Neural cell (in vitro differentiated cells): Measurements from ENCODE around the gene CCL2. TPM values are rescaled to one million over a fixed set of nuclear protein-coding genes. Genes with fewer than 3 reads are reported as not detected.

Source experiments
- H2AFZ ChIP-seq: fragments of 200-600, 300-800 bp; sonication (generic), shearing (Covaris generic); 2 replicates; pipeline ENCODE4 v1.6.0; 2014; ENCODE audit warnings: low read depth, mild to moderate bottlenecking, antibody characterized with exemption, low read length, moderate library complexity
- H3F3A ChIP-seq: fragments of 200-600 bp; shearing (Covaris generic); 2 replicates; pipeline ENCODE4 v1.6.1; 2016; ENCODE audit warnings: mild to moderate bottlenecking, moderate library complexity, mixed read lengths, antibody characterized with exemption, low read length; ENCODE audit not compliant: insufficient read depth, poor library complexity, severe bottlenecking
- H3K27ac ChIP-seq: fragments of 200-600, 300-800 bp; sonication (generic), shearing (Covaris generic); 2 replicates; pipeline ENCODE4 v1.5.1; 2014; ENCODE audit warnings: mild to moderate bottlenecking, low read length, moderate library complexity
- H3K27me3 ChIP-seq: fragments of 300-800, 200-600 bp; sonication (generic), shearing (Covaris generic); 2 replicates; pipeline ENCODE4 v1.6.0; 2014; ENCODE audit warnings: mild to moderate bottlenecking, low read depth, low read length, moderate library complexity; ENCODE audit not compliant: insufficient read depth
- H3K36me3 ChIP-seq: fragments of 300-800, 200-600 bp; sonication (generic), shearing (Covaris generic); 2 replicates; pipeline ENCODE4 v1.5.1; 2014; ENCODE audit warnings: mild to moderate bottlenecking, antibody characterized with exemption, low read length, moderate library complexity; ENCODE audit not compliant: insufficient read depth
- H3K4me2 ChIP-seq: fragments of 300-800, 200-600 bp; sonication (generic), shearing (Covaris generic); 2 replicates; pipeline ENCODE4 v1.6.0; 2014; ENCODE audit warnings: mild to moderate bottlenecking, low read length
- H3K4me3 ChIP-seq: fragments of 300-800, 200-600 bp; sonication (generic), shearing (Covaris generic); 2 replicates; pipeline ENCODE4 v1.5.1; 2014; ENCODE audit warnings: mild to moderate bottlenecking, low read length, moderate library complexity
- H3K79me2 ChIP-seq: fragments of 200-600 bp; shearing (Covaris generic); replicated peaks from 2 replicates; pipeline ENCODE4 v1.6.0; 2014; ENCODE audit warnings: mild to moderate bottlenecking, low read length, moderate library complexity; ENCODE audit not compliant: insufficient read depth
- H3K9ac ChIP-seq: fragments of 300-800, 200-600 bp; sonication (generic), shearing (Covaris generic); 2 replicates; pipeline ENCODE4 v1.6.1; 2016; ENCODE audit warnings: mild to moderate bottlenecking, low read length, mixed read lengths
- H3K9me2 ChIP-seq: fragments of 200-600 bp; shearing (Covaris generic); 2 replicates; pipeline ENCODE4 v1.6.1; 2016; ENCODE audit warnings: mild to moderate bottlenecking, low read length, mixed read lengths; ENCODE audit not compliant: insufficient read depth
- H3K9me3 ChIP-seq: fragments of 200-600, 300-800 bp; sonication (generic), shearing (Covaris generic); 2 replicates; pipeline ENCODE4 v1.6.1; 2016; ENCODE audit warnings: mild to moderate bottlenecking, mixed run types, low read length, moderate library complexity, mixed read lengths
- H4K20me1 ChIP-seq: fragments of 200-600 bp; shearing (Covaris generic); 2 replicates; pipeline ENCODE4 v1.6.1; 2016; ENCODE audit warnings: mild to moderate bottlenecking, mixed run types; ENCODE audit not compliant: insufficient read depth
- EP300 ChIP-seq: fragments of 450-650 bp; conservative IDR thresholded peaks from 2 replicates; pipeline ENCODE4 v1.6.1; 2014; ENCODE audit warnings: antibody characterized with exemption, mild to moderate bottlenecking, moderate library complexity; ENCODE audit not compliant: poor library complexity, severe bottlenecking
- EZH2 ChIP-seq: fragments of 200-600, 300-800 bp; shearing (Covaris generic), sonication (generic); IDR thresholded peaks from 2 replicates; pipeline ENCODE4 v1.6.1; 2014; ENCODE audit warnings: antibody characterized with exemption, low read length, borderline replicate concordance, mild to moderate bottlenecking; ENCODE audit not compliant: insufficient read depth, poor library complexity, severe bottlenecking
- MXI1 ChIP-seq: fragments of 450-650 bp; conservative IDR thresholded peaks from 2 replicates; pipeline ENCODE4 v1.6.1; 2014; ENCODE audit warnings: antibody characterized with exemption, mild to moderate bottlenecking; ENCODE audit not compliant: poor library complexity, severe bottlenecking
- POLR2AphosphoS5 ChIP-seq: IDR thresholded peaks from 2 replicates; pipeline ENCODE4 v1.6.1; 2012
- RAD21 ChIP-seq: fragments of 450-650 bp; conservative IDR thresholded peaks from 2 replicates; pipeline ENCODE4 v1.6.1; 2014; ENCODE audit warnings: antibody characterized with exemption, mild to moderate bottlenecking, moderate library complexity
- SMC3 ChIP-seq: fragments of 450-650 bp; conservative IDR thresholded peaks from 2 replicates; pipeline ENCODE4 v1.6.1; 2014; ENCODE audit warnings: antibody characterized with exemption, mild to moderate bottlenecking, moderate library complexity; ENCODE audit not compliant: poor library complexity
- TAF1 ChIP-seq: IDR thresholded peaks from 2 replicates; pipeline ENCODE4 v1.6.1; 2012; ENCODE audit warnings: low read depth
- polyA plus RNA-seq: library from polyadenylated mRNA; depleted of rRNA; stranded (reverse); fragments of >200 nt; gene quantifications from 2 replicates; pipeline ENCODE4 v1.2.3, GENCODE V29; 2014
- TF ChIP-seq, protein P1 (sequence below): IDR thresholded peaks from 2 replicates; pipeline ENCODE4 v1.6.1; 2012; ENCODE audit warnings: borderline replicate concordance
- TF ChIP-seq, protein P2 (sequence below): fragments of 450-650 bp; IDR thresholded peaks from 2 replicates; pipeline ENCODE4 v1.5.1; 2014; ENCODE audit warnings: antibody characterized with exemption, mild to moderate bottlenecking, moderate library complexity; ENCODE audit not compliant: poor library complexity, severe bottlenecking

CCL2 gene
- polyA plus RNA-seq, 1 donor from 2014 or later = 0.57 TPM

DNA sequence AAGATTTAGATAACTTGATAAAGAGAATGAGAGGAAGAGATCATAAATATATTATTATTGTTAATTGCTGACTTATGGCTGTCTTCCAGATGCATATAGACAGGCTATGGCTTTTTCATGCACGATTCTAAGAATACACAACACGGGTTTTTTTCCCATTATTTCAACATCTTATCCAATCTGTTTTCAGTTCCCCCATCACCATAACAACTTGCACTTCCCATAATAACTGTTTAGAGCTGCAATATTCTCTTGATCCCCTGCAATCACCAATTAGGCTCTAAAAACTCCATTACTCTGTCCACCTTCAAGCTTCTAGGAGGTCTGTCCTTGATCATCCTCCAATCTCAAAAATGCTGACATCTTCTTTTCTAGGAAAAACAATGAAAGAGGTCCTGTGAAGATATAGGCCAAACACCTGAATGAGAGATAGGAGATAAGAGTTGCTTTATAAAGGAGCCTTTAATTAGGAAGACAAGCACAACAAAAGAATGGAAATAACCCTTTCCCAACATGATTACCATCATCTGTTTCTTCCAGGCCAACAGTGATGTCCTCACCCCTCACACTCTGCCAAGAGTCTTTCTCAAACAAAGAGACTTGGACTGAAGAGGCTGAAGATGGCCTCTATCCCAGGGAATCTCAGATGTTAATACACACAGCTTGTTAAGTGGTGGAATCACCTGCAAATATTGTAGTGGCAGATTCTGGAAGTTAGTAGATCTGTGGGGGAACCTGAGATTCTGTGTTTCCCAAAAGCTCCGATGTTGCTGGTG, 32.2 kb upstream of the CCL2 start:
- Histone ChIP-seq H3K9me3 (no peaks in the 10 kb centered on the region), H4K20me1 (no peaks in the 10 kb centered on the region), H3K27me3 (no peaks in the 10 kb centered on the region), H2AFZ (no peak overlapping the region), H3K79me2 (no peaks in the 10 kb centered on the region), H3K27ac (no peak overlapping the region), H3K36me3 (no peaks in the 10 kb centered on the region), H3K9ac (no peak overlapping the region), H3K9me2 (no peaks in the 10 kb centered on the region), H3K4me3 (no peak overlapping the region), H3K4me2 (no peak overlapping the region), H3F3A (no peaks in the 10 kb centered on the region)
- TF ChIP-seq EZH2 (no peak), MXI1 (no peak), SMC3 (no peak), EP300 (no peak)
- TF ChIP-seq, protein P1, sequence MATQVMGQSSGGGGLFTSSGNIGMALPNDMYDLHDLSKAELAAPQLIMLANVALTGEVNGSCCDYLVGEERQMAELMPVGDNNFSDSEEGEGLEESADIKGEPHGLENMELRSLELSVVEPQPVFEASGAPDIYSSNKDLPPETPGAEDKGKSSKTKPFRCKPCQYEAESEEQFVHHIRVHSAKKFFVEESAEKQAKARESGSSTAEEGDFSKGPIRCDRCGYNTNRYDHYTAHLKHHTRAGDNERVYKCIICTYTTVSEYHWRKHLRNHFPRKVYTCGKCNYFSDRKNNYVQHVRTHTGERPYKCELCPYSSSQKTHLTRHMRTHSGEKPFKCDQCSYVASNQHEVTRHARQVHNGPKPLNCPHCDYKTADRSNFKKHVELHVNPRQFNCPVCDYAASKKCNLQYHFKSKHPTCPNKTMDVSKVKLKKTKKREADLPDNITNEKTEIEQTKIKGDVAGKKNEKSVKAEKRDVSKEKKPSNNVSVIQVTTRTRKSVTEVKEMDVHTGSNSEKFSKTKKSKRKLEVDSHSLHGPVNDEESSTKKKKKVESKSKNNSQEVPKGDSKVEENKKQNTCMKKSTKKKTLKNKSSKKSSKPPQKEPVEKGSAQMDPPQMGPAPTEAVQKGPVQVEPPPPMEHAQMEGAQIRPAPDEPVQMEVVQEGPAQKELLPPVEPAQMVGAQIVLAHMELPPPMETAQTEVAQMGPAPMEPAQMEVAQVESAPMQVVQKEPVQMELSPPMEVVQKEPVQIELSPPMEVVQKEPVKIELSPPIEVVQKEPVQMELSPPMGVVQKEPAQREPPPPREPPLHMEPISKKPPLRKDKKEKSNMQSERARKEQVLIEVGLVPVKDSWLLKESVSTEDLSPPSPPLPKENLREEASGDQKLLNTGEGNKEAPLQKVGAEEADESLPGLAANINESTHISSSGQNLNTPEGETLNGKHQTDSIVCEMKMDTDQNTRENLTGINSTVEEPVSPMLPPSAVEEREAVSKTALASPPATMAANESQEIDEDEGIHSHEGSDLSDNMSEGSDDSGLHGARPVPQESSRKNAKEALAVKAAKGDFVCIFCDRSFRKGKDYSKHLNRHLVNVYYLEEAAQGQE = no peak

DNA sequence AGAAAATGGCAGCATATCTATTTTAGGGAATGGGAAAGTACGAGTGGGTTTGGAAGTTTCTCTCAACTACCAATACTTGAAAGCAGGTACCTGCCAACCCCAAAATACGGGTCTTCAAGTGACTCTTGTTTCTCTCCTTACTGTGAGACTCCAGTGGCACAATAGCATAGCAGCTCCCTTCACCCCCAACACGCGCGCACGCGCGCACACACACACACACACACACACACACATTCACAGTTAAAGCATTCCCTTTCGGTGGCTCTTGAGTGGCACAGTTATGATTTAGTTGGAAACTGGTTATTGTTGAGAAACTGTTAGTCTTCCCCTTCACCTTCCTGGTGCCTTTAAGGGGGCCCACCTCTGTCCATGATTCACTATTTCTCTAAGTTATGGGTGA, 30.0 kb upstream of the CCL2 start:
- H3K4me2 ChIP-seq = no peak overlapping the region
- H3K27me3 ChIP-seq = no peaks in the 10 kb centered on the region
- no peaks in the 10 kb centered on the region for H3K79me2 ChIP-seq
- no peaks in the 10 kb centered on the region for H4K20me1 ChIP-seq
- no peak overlapping the region for H3K4me3 ChIP-seq
- H3K9me2 ChIP-seq = no peaks in the 10 kb centered on the region
- H3K9me3 ChIP-seq = no peaks in the 10 kb centered on the region
- no peaks in the 10 kb centered on the region for H3K36me3 ChIP-seq
- H3F3A ChIP-seq = no peaks in the 10 kb centered on the region
- no peak overlapping the region for H3K9ac ChIP-seq
- H2AFZ ChIP-seq = no peak overlapping the region
- H3K27ac ChIP-seq = no peak overlapping the region
- TF ChIP-seq POLR2AphosphoS5 (no peak), EZH2 (no peak), SMC3 (no peak), EP300 (no peak), MXI1 (no peak)

DNA sequence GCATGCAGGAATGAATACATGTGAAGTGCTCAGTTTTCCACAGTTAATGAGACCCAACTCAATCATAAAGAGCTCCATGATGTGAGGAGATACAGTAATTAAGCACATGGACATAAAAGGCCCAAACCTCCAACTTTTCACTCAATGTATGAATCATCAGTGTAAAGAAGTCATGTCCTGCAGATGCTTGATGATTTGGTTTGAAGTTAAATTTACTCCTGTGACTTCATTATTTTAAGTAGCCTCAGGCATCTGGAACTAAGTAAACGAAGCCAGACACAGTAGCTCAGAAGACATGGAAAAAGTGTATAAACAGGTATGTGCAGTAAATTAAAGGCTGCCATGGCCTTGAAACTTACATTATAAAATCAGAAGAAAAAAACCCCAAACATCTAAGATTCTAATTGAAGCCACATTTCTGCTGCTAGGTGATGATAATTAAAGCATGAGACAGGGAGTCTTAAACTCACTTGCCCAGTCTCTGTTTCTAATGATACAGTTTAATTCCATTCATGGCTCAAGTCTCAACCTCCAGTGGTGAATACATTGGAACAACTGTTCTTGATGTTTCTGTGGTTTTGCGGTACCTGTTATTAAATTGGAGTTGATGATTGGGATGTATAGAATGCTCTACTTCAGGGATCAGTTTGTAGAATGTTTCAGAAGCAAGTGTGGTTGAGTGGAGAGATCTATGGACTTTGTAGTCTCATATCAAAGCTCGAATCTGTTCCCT, 28.9 kb upstream of the CCL2 start:
- no peak overlapping the region for H2AFZ ChIP-seq
- no peaks in the 10 kb centered on the region for H4K20me1 ChIP-seq
- no peaks in the 10 kb centered on the region for H3K27me3 ChIP-seq
- H3K4me3 ChIP-seq = no peak overlapping the region
- TF ChIP-seq TAF1 = no peak
- TF ChIP-seq, protein P1 = no peak
- TF ChIP-seq, protein P2, sequence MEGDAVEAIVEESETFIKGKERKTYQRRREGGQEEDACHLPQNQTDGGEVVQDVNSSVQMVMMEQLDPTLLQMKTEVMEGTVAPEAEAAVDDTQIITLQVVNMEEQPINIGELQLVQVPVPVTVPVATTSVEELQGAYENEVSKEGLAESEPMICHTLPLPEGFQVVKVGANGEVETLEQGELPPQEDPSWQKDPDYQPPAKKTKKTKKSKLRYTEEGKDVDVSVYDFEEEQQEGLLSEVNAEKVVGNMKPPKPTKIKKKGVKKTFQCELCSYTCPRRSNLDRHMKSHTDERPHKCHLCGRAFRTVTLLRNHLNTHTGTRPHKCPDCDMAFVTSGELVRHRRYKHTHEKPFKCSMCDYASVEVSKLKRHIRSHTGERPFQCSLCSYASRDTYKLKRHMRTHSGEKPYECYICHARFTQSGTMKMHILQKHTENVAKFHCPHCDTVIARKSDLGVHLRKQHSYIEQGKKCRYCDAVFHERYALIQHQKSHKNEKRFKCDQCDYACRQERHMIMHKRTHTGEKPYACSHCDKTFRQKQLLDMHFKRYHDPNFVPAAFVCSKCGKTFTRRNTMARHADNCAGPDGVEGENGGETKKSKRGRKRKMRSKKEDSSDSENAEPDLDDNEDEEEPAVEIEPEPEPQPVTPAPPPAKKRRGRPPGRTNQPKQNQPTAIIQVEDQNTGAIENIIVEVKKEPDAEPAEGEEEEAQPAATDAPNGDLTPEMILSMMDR = no peak
- no peak for TF ChIP-seq RAD21
- TF ChIP-seq MXI1 = no peak
- TF ChIP-seq SMC3 = no peak
- TF ChIP-seq EZH2 = no peak
- no peak for TF ChIP-seq POLR2AphosphoS5
- TF ChIP-seq EP300 = no peak
- no peaks in the 10 kb centered on the region for H3F3A ChIP-seq
- H3K36me3 ChIP-seq = no peaks in the 10 kb centered on the region
- H3K79me2 ChIP-seq = no peaks in the 10 kb centered on the region
- no peak overlapping the region for H3K27ac ChIP-seq
- no peak overlapping the region for H3K9ac ChIP-seq
- no peaks in the 10 kb centered on the region for H3K9me2 ChIP-seq
- no peak overlapping the region for H3K4me2 ChIP-seq
- no peaks in the 10 kb centered on the region for H3K9me3 ChIP-seq
